GM18519 (cell line): Measurements from ENCODE around the gene UTP15.

Experiments
- ATAC-seq: cut with Tn5 transposase; IDR thresholded peaks from one replicate; pipeline ENCODE4 v1.9.1; 2021; ENCODE audit warnings: mild to moderate bottlenecking, moderate library complexity; ENCODE audit not compliant: unreplicated experiment, low FRiP score

UTP15 gene

GRCh38 chr5:73565139-73565968 lies at the start of gene UTP15, which contains the start of gene ANKRA2:
UTP15 (plus strand) TSS chr5:73565743; CDS start chr5:73567345, 1,602 bp downstream.
ANKRA2 (minus strand) TSS chr5:73565639; CDS start chr5:73562881, 2,758 bp downstream.
- ATAC-seq: peak; percentile 79

DNA sequence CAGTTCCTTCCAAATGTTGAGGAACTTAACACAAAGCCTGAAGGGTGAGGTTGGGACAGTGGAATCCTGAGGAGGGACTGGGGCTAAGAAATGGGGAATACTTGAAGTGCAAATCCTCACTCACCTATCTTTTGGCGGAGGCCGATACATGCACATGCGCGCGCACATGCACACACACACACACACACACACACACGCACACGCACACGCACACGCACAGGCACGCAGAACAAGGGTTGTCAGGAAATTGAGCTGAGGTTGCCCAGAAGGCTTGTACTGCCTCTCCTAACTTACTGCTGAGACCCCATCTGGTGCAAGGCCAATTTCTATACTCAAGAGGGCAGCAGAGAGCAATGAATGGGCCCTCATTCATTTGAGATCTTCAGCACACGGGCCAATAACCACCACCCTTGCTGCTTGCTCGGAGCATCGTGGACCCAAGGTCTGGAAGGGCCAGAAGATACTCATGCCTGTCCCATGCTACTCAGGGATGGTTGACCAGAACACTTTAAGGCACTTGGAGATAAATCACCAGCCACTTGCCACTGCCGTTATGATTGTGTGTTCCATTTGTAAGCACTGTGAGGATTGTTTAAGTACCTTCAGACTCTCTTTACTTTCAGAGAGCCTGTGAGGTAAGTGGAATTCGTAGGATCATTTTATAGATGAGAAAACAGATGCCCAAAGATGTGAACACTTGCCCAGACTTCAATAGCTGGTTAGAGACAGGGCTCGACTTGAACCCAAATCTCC lies 45.8 kb upstream of the UTP15 start:
- ATAC-seq: peak; percentile 81

DNA sequence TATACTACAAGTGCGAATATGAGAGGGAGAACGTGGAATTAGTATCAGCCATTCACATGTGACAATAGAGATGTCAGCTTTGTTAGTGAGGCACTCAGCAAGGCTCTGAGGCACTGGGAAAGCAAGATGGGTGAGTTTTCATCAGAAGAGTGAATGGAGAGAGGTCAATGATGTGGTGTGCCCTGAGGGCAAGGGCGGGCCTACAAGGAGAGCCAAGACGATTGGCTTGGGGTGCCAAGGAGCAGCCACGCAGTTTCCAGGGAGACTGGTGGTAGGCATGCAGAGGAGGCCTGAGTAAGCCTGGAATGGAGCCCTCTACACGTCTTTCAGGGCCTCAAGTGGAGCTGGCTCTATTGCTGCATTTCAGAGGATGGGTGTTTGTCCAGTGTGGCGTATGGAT lies 42.6 kb upstream of the UTP15 start:
- ATAC-seq: no peak

DNA sequence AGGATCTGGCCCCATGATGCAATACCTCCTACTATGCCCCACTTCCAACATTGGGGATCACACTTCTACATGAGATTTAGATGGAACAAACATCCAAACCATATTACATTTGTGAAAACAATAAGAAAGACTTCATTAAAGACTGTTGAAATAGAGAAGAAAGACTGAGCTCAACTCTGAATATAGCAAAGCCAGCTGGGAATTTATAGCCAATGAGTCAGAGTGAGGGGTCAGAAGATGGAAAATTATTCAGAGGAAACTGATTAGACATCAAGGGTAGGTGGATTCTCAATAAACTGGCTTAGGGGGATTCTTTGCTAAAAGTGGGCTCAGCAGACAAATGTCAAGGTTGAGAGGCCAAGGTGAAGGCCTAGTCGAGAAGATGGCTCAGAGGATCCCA lies 41.7 kb upstream of the UTP15 start:
- no peak for ATAC-seq

- no peak for ATAC-seq
Measured at GRCh38 chr5:73525606-73526203, 39.8 kb upstream of the UTP15 start.

DNA sequence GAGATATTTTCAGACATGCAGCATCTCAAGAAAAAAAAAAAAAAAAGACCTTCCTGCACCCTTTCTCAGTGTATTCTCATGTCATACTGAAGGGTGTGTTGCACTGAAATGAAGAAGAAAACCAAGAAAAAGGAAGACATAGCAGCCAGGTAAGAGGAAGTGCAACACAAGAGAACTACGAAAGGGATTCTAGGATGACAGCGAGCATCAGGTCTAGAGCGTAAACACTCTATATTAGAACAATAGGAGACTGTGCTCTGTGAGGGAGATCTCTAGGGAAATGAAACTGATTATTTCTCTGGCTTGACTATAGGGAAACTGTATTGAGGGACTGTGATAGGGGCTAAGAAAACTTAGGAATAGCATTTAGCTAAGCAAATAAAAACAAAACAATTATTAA lies 37.3 kb upstream of the UTP15 start:
- no peak for ATAC-seq

- ATAC-seq: no peak
Measured at GRCh38 chr5:73529081-73529480, 36.5 kb upstream of the UTP15 start.

GRCh38 chr5:73531356-73531755 lies 34.2 kb upstream of the UTP15 start:
- ATAC-seq: no peak

DNA sequence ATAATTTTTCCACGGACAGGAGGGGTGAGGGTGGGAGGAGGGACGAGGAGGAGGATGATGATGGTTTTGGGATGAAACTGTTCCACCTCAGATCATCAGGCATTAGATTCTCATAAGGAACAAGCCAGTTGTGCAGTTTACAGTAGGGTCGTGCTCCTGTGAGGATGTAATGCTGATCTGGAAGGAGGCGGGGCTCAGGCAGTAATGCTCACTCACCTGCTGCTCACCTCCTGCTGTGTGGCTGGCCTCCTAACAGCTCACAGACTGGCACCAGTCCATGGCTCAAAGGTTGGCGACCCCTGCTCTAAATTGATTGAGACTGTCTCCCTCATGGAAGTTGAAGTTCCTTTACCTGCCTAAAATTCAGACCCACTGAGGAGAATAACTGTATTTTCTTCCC lies 33.3 kb upstream of the UTP15 start:
- no peak for ATAC-seq

GRCh38 chr5:73534011-73534644 lies 31.4 kb upstream of the UTP15 start:
- ATAC-seq: no peak

DNA sequence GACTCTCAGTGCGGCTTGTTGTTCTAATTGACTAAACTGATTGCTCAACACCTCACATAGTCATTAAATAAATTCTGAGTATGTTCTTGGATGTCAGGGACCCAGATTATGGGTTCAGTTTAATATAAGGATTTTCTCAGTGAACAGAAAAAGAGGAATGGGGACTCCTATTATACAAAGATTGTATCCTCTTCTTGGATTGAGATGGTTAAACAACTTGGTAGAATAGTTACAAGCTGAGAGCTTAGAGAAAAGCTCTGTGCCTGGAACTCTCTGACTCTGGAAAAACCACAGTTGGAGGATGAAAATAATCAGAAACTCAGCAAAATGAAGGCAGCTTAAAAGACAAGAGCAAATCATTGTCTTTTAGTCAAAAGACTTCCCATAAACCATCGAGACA lies 30.6 kb upstream of the UTP15 start:
- ATAC-seq: no peak

GRCh38 chr5:73539730-73540129 lies 25.8 kb upstream of the UTP15 start:
- no peak for ATAC-seq

- ATAC-seq: no peak
Measured at GRCh38 chr5:73540192-73540591, 25.4 kb upstream of the UTP15 start.

DNA sequence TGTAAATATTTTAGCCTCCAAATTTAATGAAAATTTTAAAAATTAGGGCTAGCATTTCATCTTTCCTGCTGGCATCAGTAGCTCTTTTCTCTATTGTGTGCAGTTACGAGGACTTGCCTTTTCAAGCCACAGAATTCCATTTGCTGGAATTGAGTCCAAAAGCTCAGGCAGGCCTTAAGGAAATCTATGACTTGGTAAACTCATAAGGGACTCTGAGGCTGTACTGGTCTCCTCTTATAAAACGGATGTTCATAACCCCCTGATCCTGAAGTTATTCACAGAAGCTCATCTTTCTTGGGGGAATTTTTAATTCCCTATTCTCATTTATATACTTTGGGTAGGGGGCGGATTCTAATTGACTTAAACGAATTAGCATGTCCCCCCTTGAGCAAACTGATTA lies 23.5 kb upstream of the UTP15 start:
- no peak for ATAC-seq

DNA sequence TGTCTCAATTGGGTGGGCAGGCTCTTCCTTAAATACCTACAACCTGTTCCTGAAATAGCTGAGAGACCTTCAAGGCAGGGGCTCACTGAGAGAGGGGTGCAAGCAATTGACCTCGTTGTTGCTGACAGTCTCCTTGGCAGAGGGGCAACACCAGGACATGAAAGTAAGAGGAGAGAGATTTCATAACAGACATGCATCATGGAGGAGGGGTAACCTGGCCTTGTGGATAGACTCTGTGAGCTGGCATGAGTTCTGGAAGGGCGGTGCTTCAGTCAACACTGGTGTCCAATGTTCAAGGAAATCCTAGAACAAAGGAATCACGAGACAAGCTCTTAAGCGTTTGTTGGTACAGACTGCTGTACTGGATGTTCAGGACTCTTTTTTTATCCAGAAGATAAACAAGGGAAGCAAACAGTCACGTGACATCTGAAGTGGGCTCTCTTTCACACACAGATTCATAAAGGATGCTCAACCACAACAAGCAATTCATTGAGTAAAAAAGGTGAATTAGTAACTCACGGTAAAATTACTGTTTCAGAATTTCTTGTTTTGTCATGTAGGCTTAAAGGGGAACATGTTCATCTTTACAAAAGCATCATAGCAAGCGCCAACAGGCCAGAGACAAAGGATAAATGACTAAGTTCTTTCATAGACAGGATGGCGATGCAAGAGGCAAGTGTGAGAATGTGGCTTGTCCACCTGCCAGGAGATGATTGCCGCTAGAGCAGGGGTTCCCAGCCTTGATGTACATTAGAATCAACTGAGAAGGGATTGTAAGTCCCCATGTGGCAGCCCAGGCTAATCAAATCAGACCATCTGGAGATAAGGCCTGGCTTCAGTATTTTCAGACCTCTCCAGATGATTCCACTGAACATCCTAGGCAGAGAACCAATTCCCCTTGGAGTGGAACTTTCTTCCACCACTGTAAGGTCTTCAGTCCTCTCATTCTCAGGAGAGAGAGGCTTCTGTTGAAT lies 20.8 kb upstream of the UTP15 start:
- no peak for ATAC-seq

GRCh38 chr5:73545403-73545779 lies 20.2 kb upstream of the UTP15 start:
- ATAC-seq: no peak

GRCh38 chr5:73550016-73550415 lies 15.5 kb upstream of the UTP15 start:
- ATAC-seq: no peak

DNA sequence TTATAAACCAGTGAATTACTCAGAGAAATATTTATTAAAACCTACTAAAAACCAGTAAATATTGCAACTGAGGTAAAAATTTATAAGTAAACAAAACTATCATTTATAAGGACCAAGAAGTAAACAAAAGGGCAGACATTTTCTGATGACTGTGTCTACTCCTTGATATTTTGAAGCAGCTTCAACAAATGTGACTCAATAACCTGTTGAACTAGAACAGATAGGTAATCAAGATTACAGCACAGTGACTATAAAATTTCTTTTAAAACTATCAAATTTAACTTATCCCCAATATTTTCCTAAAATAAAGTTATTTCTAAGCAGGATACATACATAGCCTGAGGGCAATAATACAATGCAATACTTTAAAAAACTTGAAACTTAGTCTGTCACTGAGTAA lies 12.9 kb upstream of the UTP15 start:
- no peak for ATAC-seq

DNA sequence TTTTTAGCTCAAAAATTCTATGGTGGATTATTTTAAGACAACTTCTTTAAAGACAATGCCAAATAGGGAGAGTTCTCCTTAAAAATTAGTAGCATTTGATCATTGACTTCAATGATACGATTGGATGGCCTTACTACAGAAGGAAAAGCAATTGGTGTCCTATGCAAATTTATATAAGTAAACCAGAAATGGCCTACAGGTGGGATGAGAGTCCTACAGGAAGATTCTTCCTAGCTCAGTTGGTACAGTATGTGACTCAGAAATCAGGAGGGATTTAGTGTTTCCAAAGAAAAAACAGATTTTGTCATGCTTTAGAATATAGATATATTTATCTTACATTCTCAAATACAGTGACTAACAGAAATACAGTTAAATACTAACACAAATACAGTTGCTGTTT lies 6.6 kb upstream of the UTP15 start:
- ATAC-seq: no peak

DNA sequence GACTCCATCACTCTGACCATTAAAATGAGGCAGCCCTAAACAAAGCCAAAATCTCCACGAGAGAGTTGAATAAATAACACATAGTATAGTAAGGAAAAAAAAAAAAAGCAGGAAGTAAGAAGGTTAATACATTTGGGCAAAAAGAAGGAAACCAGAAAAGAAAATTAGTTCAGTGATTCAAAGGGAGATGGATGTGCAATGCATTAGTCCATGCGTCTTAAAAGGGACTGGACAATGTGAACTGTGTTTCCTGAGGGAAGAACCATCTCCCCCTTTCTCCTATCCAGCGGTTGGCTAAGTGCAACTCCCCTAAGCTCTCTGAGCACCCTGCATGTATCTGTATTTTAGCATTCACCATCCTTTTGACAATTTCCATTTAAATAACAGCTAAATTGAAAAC lies 1.5 kb upstream of the UTP15 start:
- ATAC-seq: no peak
